GM19239 (cell line): ENCODE results near the gene TSC22D1.
A peak's percentile ranks its signal among the peaks of the same experiment; 100 is the strongest.

ENCODE experiments used
- DNase-seq: peaks from one replicate; pipeline ENCODE4 v3.0.0; 2011; ENCODE audit warnings: low spot score; ENCODE audit not compliant: insufficient read length
- FAIRE-seq: peaks from 2 replicates; lab custom pipeline; 2011; peaks lifted over from hg19 to GRCh38; lab: Jason Lieb, UNC

TSC22D1 gene

GRCh38 chr13:44435142-44435918, 140.8 kb downstream of the TSC22D1 start:
- FAIRE-seq: no peak
- peak; percentile 30 for DNase-seq

GRCh38 chr13:44434766-44435141, 141.4 kb downstream of the TSC22D1 start:
- no peak for FAIRE-seq

GRCh38 chr13:44433863-44434765, 142.0 kb downstream of the TSC22D1 start:
- no peak for DNase-seq
- FAIRE-seq: no peak

More at GRCh38 chr13:44434766-44435141, 141.4 kb downstream of the TSC22D1 start:
- no peak for DNase-seq

GRCh38 chr13:44432650-44433049, 143.5 kb downstream of the TSC22D1 start:
- no peak for DNase-seq
- no peak for FAIRE-seq

GRCh38 chr13:44431150-44431549, 145.0 kb downstream of the TSC22D1 start:
- DNase-seq (no peak), FAIRE-seq (no peak)

GRCh38 chr13:44429311-44429710, 146.8 kb downstream of the TSC22D1 start:
- no peak for DNase-seq
- FAIRE-seq: no peak

- no peak for DNase-seq
- FAIRE-seq: no peak
These were observed 149.7 kb downstream of the TSC22D1 start for GRCh38 chr13:44426461-44426860.

GRCh38 chr13:44425815-44426078, 150.4 kb downstream of the TSC22D1 start:
- FAIRE-seq (no peak), DNase-seq (no peak)

- no peak for FAIRE-seq
- no peak for DNase-seq
These were observed 150.9 kb downstream of the TSC22D1 start for GRCh38 chr13:44425041-44425814.

GRCh38 chr13:44423824-44424223, 152.3 kb downstream of the TSC22D1 start:
- no peak for DNase-seq
- no peak for FAIRE-seq

GRCh38 chr13:44422755-44423643, 153.1 kb downstream of the TSC22D1 start:
- DNase-seq: no peak
- no peak for FAIRE-seq

GRCh38 chr13:44421853-44422525, 154.1 kb downstream of the TSC22D1 start:
- DNase-seq: no peak
- no peak for FAIRE-seq

GRCh38 chr13:44420376-44421220, 155.5 kb downstream of the TSC22D1 start:
- no peak for DNase-seq
- no peak for FAIRE-seq

GRCh38 chr13:44417876-44418275, 158.3 kb downstream of the TSC22D1 start:
- no peak for FAIRE-seq

GRCh38 chr13:44417446-44417845, 158.7 kb downstream of the TSC22D1 start:
- DNase-seq (no peak), FAIRE-seq (no peak)

More at GRCh38 chr13:44417876-44418275, 158.3 kb downstream of the TSC22D1 start:
- no peak for DNase-seq

- DNase-seq: no peak
- no peak for FAIRE-seq
These were observed 159.4 kb downstream of the TSC22D1 start for GRCh38 chr13:44416744-44417143.

- DNase-seq (no peak), FAIRE-seq (no peak)
These were observed 159.8 kb downstream of the TSC22D1 start for GRCh38 chr13:44416301-44416700.

- FAIRE-seq: no peak
- DNase-seq: no peak
These were observed 160.3 kb downstream of the TSC22D1 start for GRCh38 chr13:44415815-44416214.
